ENCODE measurements around the gene AMH.

AMH gene

GRCh38 chr19:2244486-2244885, 4.6 kb upstream of the AMH start:
- DNase-seq (ENCODE audit: low spot score), result no peak
- no peak for TF ChIP-seq CTCF (IDR thresholded peaks at IDR 0.05; ENCODE audit: borderline replicate concordance, control extremely low read depth, extremely low read depth, insufficient read depth, missing control alignments)
- in situ Hi-C loops (cut with MboI; ENCODE audit: low sequenced_read_pairs, unreplicated experiment), result no loop called here

- in situ Hi-C loops (cut with MboI; ENCODE audit: low sequenced_read_pairs, unreplicated experiment), result no loop called here
- DNase-seq (ENCODE audit: low spot score), result no peak
- no peak for TF ChIP-seq CTCF (IDR thresholded peaks at IDR 0.05; ENCODE audit: borderline replicate concordance, control extremely low read depth, extremely low read depth, insufficient read depth, missing control alignments)
Observed at GRCh38 chr19:2245273-2245672, 3.9 kb upstream of the AMH start.

GRCh38 chr19:2246014-2246620, 3.0 kb upstream of the AMH start:
- no peak for DNase-seq (ENCODE audit: low spot score)
- no peak for TF ChIP-seq CTCF (IDR thresholded peaks at IDR 0.05; ENCODE audit: borderline replicate concordance, control extremely low read depth, extremely low read depth, insufficient read depth, missing control alignments)
- in situ Hi-C loops (cut with MboI; ENCODE audit: low sequenced_read_pairs, unreplicated experiment), result no loop called here

- in situ Hi-C loops (cut with MboI; ENCODE audit: low sequenced_read_pairs, unreplicated experiment), result no loop called here
- no peak for DNase-seq (ENCODE audit: low spot score)
- TF ChIP-seq CTCF (IDR thresholded peaks at IDR 0.05; ENCODE audit: borderline replicate concordance, control extremely low read depth, extremely low read depth, insufficient read depth, missing control alignments), result no peak
Observed at GRCh38 chr19:2246801-2247361, 2.2 kb upstream of the AMH start.

DNA sequence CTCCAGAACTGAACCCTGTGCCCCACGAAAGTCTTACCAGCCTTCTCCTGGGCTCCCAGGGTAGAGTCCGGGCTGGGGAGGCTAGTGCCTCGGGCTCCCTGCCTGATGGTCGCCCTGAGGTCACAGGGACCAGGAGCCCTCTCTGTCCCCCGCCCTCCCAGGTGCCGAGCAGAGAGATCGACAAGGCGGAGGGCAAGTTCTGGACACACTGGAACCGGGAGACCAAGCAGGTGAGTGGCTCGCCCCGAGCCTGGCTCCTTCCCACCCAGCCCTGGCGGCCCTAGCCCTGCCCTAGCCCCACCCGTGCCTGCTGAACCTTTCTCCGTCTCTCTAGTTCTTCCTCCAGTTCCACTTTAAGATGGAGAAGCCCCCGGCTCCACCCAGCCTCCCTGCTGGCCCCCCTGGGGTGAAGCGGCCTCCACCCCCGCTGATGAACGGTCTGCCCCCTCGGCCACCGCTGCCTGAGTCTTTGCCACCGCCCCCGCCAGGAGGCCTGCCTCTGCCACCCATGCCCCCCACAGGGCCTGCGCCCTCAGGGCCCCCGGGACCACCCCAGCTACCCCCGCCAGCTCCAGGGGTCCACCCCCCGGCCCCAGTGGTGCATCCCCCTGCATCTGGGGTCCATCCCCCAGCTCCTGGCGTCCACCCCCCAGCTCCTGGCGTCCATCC, 1.6 kb upstream of the AMH start:
- no peak for DNase-seq (ENCODE audit: low spot score)
- TF ChIP-seq CTCF (IDR thresholded peaks at IDR 0.05; ENCODE audit: borderline replicate concordance, control extremely low read depth, extremely low read depth, insufficient read depth, missing control alignments), result no peak
- in situ Hi-C loops (cut with MboI; ENCODE audit: low sequenced_read_pairs, unreplicated experiment), result no loop called here

GRCh38 chr19:2248136-2249009, 750 bp upstream of the AMH start:
- in situ Hi-C loops (cut with MboI; ENCODE audit: low sequenced_read_pairs, unreplicated experiment), result no loop called here
- TF ChIP-seq CTCF (IDR thresholded peaks at IDR 0.05; ENCODE audit: borderline replicate concordance, control extremely low read depth, extremely low read depth, insufficient read depth, missing control alignments), result no peak
- DNase-seq (ENCODE audit: low spot score), result no peak
